ENCODE data around the gene ADAM10.
"Not testable (repeated sequence)": the region's sequence is repeated elsewhere in the genome, so short reads cannot be mapped to it uniquely, and the experiment has no call there.

Gene ADAM10

GRCh38 chr15:58749532-58750337 lies at the start of gene ADAM10:
TSS of gene ADAM10 (minus strand) at chr15:58749707. CDS start at chr15:58749534, 173 bp downstream.
- DNase-seq: peak; percentile 86

- DNase-seq: no peak
These were observed 48.0 kb upstream of the ADAM10 start for GRCh38 chr15:58797505-58797904.

GRCh38 chr15:58795825-58796224 lies 46.3 kb upstream of the ADAM10 start:
- DNase-seq: no peak

- DNase-seq: no peak
These were observed 44.4 kb upstream of the ADAM10 start for GRCh38 chr15:58793862-58794261.

GRCh38 chr15:58788056-58788710 lies 38.7 kb upstream of the ADAM10 start:
- no peak for DNase-seq

- DNase-seq: no peak
These were observed 35.8 kb upstream of the ADAM10 start for GRCh38 chr15:58785355-58785754.

GRCh38 chr15:58779554-58779953 lies 30.0 kb upstream of the ADAM10 start:
- DNase-seq: no peak

GRCh38 chr15:58777107-58777506 lies 27.6 kb upstream of the ADAM10 start:
- DNase-seq: no peak

GRCh38 chr15:58775402-58775801 lies 25.9 kb upstream of the ADAM10 start:
- DNase-seq: no peak

GRCh38 chr15:58773024-58773423 lies 23.5 kb upstream of the ADAM10 start:
- no peak for DNase-seq

GRCh38 chr15:58771621-58772250 lies 22.2 kb upstream of the ADAM10 start:
- DNase-seq: no peak

GRCh38 chr15:58770857-58771620 lies 21.5 kb upstream of the ADAM10 start, which contains the start of gene MINDY2:
TSS of gene MINDY2 (plus strand) at chr15:58771302. CDS start at chr15:58771396, 94 bp downstream.
- DNase-seq: peak; percentile 90

GRCh38 chr15:58770519-58770856 lies 21.0 kb upstream of the ADAM10 start:
- no peak for DNase-seq

GRCh38 chr15:58768601-58769004 lies 19.1 kb upstream of the ADAM10 start:
- DNase-seq: not testable (repeated sequence)

- DNase-seq: no peak
These were observed 16.8 kb upstream of the ADAM10 start for GRCh38 chr15:58766290-58766689.

- no peak for DNase-seq
These were observed 15.0 kb upstream of the ADAM10 start for GRCh38 chr15:58764468-58764867.

GRCh38 chr15:58762731-58763130 lies 13.2 kb upstream of the ADAM10 start:
- no peak for DNase-seq

GRCh38 chr15:58762285-58762684 lies 12.8 kb upstream of the ADAM10 start:
- DNase-seq: no peak

- DNase-seq: no peak
These were observed 11.5 kb upstream of the ADAM10 start for GRCh38 chr15:58761010-58761388.

- DNase-seq: no peak
These were observed 11.0 kb upstream of the ADAM10 start for GRCh38 chr15:58760385-58761009.

- DNase-seq: no peak
These were observed 8.6 kb upstream of the ADAM10 start for GRCh38 chr15:58758141-58758540.

- no peak for DNase-seq
These were observed 6.4 kb upstream of the ADAM10 start for GRCh38 chr15:58755956-58756355.

- no peak for DNase-seq
These were observed 5.8 kb upstream of the ADAM10 start for GRCh38 chr15:58755350-58755749.

Data from SIG-M5 (cell line).